Measurements from ENCODE around the gene SH2D7.

DNA sequence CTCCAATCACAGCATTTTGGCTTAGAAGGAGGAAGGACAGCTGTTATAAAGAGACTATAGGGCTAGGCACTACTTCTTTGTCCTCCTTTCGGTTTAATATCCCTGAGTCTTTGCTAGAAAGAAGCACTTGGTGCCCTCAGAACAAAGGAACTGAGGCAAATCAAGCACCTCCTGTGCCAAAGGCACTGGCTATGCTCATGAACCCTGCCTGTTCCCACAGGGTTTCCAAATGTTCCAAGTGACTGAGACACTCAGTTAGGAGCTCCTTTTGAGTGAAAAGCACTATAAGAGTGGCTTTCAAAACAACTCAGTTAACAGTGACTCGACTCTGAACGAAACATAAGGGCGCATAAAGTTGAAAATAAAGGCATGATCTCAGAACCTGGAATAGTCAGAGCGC, 39.8 kb upstream of the SH2D7 start:
- TF ChIP-seq JUNB (IDR thresholded peaks at IDR 0.05) (no peak), POLR2A (IDR thresholded peaks at IDR 0.05; ENCODE audit: low read length) (no peak), SMC3 (IDR thresholded peaks at IDR 0.05) (no peak), KDM5A (IDR thresholded peaks at IDR 0.05) (no peak)
- TF ChIP-seq, protein P1, sequence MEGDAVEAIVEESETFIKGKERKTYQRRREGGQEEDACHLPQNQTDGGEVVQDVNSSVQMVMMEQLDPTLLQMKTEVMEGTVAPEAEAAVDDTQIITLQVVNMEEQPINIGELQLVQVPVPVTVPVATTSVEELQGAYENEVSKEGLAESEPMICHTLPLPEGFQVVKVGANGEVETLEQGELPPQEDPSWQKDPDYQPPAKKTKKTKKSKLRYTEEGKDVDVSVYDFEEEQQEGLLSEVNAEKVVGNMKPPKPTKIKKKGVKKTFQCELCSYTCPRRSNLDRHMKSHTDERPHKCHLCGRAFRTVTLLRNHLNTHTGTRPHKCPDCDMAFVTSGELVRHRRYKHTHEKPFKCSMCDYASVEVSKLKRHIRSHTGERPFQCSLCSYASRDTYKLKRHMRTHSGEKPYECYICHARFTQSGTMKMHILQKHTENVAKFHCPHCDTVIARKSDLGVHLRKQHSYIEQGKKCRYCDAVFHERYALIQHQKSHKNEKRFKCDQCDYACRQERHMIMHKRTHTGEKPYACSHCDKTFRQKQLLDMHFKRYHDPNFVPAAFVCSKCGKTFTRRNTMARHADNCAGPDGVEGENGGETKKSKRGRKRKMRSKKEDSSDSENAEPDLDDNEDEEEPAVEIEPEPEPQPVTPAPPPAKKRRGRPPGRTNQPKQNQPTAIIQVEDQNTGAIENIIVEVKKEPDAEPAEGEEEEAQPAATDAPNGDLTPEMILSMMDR (IDR thresholded peaks at IDR 0.05), result no peak
- TF ChIP-seq, protein P2, sequence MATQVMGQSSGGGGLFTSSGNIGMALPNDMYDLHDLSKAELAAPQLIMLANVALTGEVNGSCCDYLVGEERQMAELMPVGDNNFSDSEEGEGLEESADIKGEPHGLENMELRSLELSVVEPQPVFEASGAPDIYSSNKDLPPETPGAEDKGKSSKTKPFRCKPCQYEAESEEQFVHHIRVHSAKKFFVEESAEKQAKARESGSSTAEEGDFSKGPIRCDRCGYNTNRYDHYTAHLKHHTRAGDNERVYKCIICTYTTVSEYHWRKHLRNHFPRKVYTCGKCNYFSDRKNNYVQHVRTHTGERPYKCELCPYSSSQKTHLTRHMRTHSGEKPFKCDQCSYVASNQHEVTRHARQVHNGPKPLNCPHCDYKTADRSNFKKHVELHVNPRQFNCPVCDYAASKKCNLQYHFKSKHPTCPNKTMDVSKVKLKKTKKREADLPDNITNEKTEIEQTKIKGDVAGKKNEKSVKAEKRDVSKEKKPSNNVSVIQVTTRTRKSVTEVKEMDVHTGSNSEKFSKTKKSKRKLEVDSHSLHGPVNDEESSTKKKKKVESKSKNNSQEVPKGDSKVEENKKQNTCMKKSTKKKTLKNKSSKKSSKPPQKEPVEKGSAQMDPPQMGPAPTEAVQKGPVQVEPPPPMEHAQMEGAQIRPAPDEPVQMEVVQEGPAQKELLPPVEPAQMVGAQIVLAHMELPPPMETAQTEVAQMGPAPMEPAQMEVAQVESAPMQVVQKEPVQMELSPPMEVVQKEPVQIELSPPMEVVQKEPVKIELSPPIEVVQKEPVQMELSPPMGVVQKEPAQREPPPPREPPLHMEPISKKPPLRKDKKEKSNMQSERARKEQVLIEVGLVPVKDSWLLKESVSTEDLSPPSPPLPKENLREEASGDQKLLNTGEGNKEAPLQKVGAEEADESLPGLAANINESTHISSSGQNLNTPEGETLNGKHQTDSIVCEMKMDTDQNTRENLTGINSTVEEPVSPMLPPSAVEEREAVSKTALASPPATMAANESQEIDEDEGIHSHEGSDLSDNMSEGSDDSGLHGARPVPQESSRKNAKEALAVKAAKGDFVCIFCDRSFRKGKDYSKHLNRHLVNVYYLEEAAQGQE (IDR thresholded peaks at IDR 0.05), result no peak

Measured in A549 (cell line).